OCI-LY1 (cell line): ENCODE results near the gene NEGR1.

Source experiments
- H2AFZ ChIP-seq: fragments of 200-600 bp; sonication (generic), shearing (Covaris generic); 2 replicates; pipeline ENCODE4 v1.6.0; 2014; ENCODE audit warnings: antibody characterized with exemption, mild to moderate bottlenecking, low read length
- H3F3A ChIP-seq: fragments of 200-600 bp; sonication (generic), shearing (Covaris generic); 2 replicates; pipeline ENCODE4 v1.6.0; 2014; ENCODE audit warnings: mild to moderate bottlenecking, antibody characterized with exemption, low read length, moderate library complexity; ENCODE audit not compliant: insufficient read depth
- H3K27ac ChIP-seq: fragments of 200-600 bp; sonication (generic); 2 replicates; pipeline ENCODE4 v1.5.1; 2014; ENCODE audit warnings: low read length, mixed run types, mild to moderate bottlenecking, low read depth; ENCODE audit not compliant: poor library complexity, severe bottlenecking
- H3K27me3 ChIP-seq: fragments of 200-600 bp; sonication (generic); 2 replicates; pipeline ENCODE4 v1.6.0; 2014; ENCODE audit warnings: antibody characterized with exemption, mild to moderate bottlenecking, low read length, moderate library complexity; ENCODE audit not compliant: insufficient read depth
- H3K36me3 ChIP-seq: fragments of 200-600 bp; sonication (generic); 2 replicates; pipeline ENCODE4 v1.6.1; 2014; ENCODE audit warnings: mild to moderate bottlenecking, antibody characterized with exemption, low read length, moderate library complexity, mixed read lengths; ENCODE audit not compliant: insufficient read depth
- H3K4me1 ChIP-seq: fragments of 200-600 bp; sonication (generic); 2 replicates; pipeline ENCODE4 v1.5.1; 2014; ENCODE audit warnings: mild to moderate bottlenecking, low read length, moderate library complexity; ENCODE audit not compliant: insufficient read depth, severe bottlenecking
- H3K4me2 ChIP-seq: fragments of 200-600 bp; sonication (generic), shearing (Covaris generic); 2 replicates; pipeline ENCODE4 v1.6.1; 2014; ENCODE audit warnings: low read length
- H3K4me3 ChIP-seq: fragments of 200-600 bp; sonication (generic); 2 replicates; pipeline ENCODE4 v1.5.1; 2014; ENCODE audit warnings: low read length, low read depth, mild to moderate bottlenecking, mixed read lengths; ENCODE audit not compliant: poor library complexity, severe bottlenecking
- H3K79me2 ChIP-seq: fragments of 200-600 bp; shearing (Covaris generic); 2 replicates; pipeline ENCODE4 v1.6.1; 2016; ENCODE audit warnings: mixed run types, low read length, mixed read lengths; ENCODE audit not compliant: insufficient read depth
- H3K9ac ChIP-seq: fragments of 200-600 bp; sonication (generic), shearing (Covaris generic); 2 replicates; pipeline ENCODE4 v1.6.1; 2014; ENCODE audit warnings: mild to moderate bottlenecking, low read length, mixed read lengths
- H3K9me2 ChIP-seq: fragments of 200-600 bp; sonication (generic), shearing (Covaris generic); 2 replicates; pipeline ENCODE4 v1.6.1; 2014; ENCODE audit warnings: low read depth, mild to moderate bottlenecking, low read length, mixed read lengths
- H3K9me3 ChIP-seq: fragments of 200-600 bp; shearing (Covaris generic); 2 replicates; pipeline ENCODE4 v1.6.1; 2014; ENCODE audit warnings: low read length, mixed read lengths
- H4K20me1 ChIP-seq: fragments of 200-600 bp; sonication (generic), shearing (Covaris generic); 2 replicates; pipeline ENCODE4 v1.6.0; 2016; ENCODE audit warnings: mild to moderate bottlenecking, low read length; ENCODE audit not compliant: insufficient read depth
- EZH2 ChIP-seq: fragments of 200-600 bp; sonication (generic), shearing (Covaris generic); IDR thresholded peaks from 2 replicates; pipeline ENCODE4 v1.8.0; 2017; ENCODE audit warnings: borderline replicate concordance, mixed run types, mild to moderate bottlenecking, antibody characterized with exemption, low read length, moderate library complexity, mixed read lengths
- TF ChIP-seq, protein P1 (sequence below): fragments of 200-600 bp; sonication (generic), shearing (Covaris generic); IDR thresholded peaks from 2 replicates; pipeline ENCODE4 v1.5.1; 2017; ENCODE audit warnings: mild to moderate bottlenecking, antibody characterized with exemption, low read length, moderate library complexity, mixed read lengths

The NEGR1 gene

DNA sequence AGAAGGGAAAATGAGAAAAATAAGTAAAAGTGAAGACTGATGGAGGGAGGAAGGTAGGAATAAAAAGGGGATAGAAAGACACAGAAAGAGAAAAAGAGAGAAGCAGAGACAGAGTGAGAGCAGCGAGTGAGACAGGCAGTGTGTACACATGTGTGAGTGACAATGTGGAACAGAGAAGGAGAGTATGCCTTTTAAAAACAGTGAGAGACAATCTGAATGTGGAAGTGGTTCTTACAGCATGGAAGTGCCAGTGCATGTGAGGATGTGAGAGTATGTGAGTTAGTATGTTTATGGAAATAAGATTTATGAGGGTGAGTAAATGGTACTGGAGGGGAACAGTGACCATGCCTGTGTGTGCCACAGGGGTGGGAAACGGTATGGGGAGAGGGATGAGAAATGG lies 1.2 kb downstream of the NEGR1 start:
- no peak overlapping the region for H3K9ac ChIP-seq
- no peaks in the 10 kb centered on the region for H3K9me2 ChIP-seq
- H3K27ac ChIP-seq: no peak overlapping the region
- no peaks in the 10 kb centered on the region for H3K36me3 ChIP-seq
- no peaks in the 10 kb centered on the region for H3K4me1 ChIP-seq
- no peaks in the 10 kb centered on the region for H3K27me3 ChIP-seq
- no peaks in the 10 kb centered on the region for H3K79me2 ChIP-seq
- no peak overlapping the region for H2AFZ ChIP-seq
- H3K4me2 ChIP-seq: no peak overlapping the region
- no peaks in the 10 kb centered on the region for H3K9me3 ChIP-seq
- TF ChIP-seq, protein P1, sequence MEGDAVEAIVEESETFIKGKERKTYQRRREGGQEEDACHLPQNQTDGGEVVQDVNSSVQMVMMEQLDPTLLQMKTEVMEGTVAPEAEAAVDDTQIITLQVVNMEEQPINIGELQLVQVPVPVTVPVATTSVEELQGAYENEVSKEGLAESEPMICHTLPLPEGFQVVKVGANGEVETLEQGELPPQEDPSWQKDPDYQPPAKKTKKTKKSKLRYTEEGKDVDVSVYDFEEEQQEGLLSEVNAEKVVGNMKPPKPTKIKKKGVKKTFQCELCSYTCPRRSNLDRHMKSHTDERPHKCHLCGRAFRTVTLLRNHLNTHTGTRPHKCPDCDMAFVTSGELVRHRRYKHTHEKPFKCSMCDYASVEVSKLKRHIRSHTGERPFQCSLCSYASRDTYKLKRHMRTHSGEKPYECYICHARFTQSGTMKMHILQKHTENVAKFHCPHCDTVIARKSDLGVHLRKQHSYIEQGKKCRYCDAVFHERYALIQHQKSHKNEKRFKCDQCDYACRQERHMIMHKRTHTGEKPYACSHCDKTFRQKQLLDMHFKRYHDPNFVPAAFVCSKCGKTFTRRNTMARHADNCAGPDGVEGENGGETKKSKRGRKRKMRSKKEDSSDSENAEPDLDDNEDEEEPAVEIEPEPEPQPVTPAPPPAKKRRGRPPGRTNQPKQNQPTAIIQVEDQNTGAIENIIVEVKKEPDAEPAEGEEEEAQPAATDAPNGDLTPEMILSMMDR: no peak
- TF ChIP-seq EZH2: no peak
- no peaks in the 10 kb centered on the region for H4K20me1 ChIP-seq
- H3K4me3 ChIP-seq: no peak overlapping the region
- H3F3A ChIP-seq: no peaks in the 10 kb centered on the region

DNA sequence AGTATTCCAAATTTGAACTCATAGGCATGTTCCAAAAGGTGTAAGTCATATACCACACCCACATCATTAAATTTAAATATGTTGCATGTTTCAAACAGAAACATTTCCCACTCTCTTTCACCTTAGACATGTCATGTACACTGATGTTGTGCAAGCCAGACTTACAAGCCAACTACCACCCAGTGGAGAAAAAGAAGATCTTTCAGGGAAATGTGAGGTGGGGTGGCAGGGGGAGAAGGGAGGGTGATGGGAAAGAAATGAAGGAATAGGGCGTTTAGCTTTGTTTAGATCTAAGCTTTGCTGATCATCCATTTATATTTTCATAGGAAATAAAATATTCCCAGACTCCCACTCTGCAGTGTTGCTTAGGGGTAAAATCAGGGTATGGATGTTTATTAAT lies 1.6 kb downstream of the NEGR1 start:
- no peak overlapping the region for H3K4me3 ChIP-seq
- H3K9ac ChIP-seq: no peak overlapping the region
- H3K4me1 ChIP-seq: no peaks in the 10 kb centered on the region
- H3K27me3 ChIP-seq: no peaks in the 10 kb centered on the region
- no peaks in the 10 kb centered on the region for H3F3A ChIP-seq
- no peak overlapping the region for H3K4me2 ChIP-seq
- no peak overlapping the region for H3K27ac ChIP-seq
- H3K9me3 ChIP-seq: no peaks in the 10 kb centered on the region
- no peaks in the 10 kb centered on the region for H3K9me2 ChIP-seq
- TF ChIP-seq, protein P1: no peak
- no peak for TF ChIP-seq EZH2
- no peaks in the 10 kb centered on the region for H3K36me3 ChIP-seq
- H3K79me2 ChIP-seq: no peaks in the 10 kb centered on the region
- H4K20me1 ChIP-seq: no peaks in the 10 kb centered on the region
- no peak overlapping the region for H2AFZ ChIP-seq

DNA sequence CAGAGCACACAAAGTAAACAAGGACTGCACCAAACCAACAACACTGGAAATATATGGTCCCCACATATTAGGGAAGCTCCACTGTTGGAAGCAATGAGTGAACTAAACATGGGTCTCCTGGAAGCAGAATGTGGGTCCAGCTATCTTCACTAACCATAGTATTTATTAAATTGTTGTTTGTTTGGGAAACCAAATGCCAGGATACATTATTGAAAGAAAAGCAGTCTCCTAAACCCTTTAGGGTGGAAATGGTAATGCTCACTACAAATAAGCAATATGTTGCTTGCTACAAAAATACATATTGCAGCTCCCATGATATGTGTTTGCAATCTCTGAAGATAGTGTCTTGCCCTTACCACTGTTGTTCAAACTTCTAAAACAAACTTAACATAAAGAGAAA lies 2.2 kb downstream of the NEGR1 start:
- Histone ChIP-seq H3K27ac (no peak overlapping the region), H3K4me3 (no peak overlapping the region), H4K20me1 (no peaks in the 10 kb centered on the region), H3K9me3 (no peaks in the 10 kb centered on the region), H2AFZ (no peak overlapping the region), H3K4me1 (no peaks in the 10 kb centered on the region), H3K9ac (no peak overlapping the region), H3K79me2 (no peaks in the 10 kb centered on the region), H3K36me3 (no peaks in the 10 kb centered on the region), H3K4me2 (no peak overlapping the region), H3K9me2 (no peaks in the 10 kb centered on the region), H3K27me3 (no peaks in the 10 kb centered on the region), H3F3A (no peaks in the 10 kb centered on the region)
- no peak for TF ChIP-seq EZH2
- TF ChIP-seq, protein P1: no peak
